NCI-H1694 (cell line): ENCODE results near the gene HDAC4.
"Not testable (repeated sequence)": the region's sequence is repeated elsewhere in the genome, so short reads cannot be mapped to it uniquely, and the experiment has no call there.

Experiments used
- DNase-seq: peaks from one replicate; lab custom pipeline; 2025; lab: John Stamatoyannopoulos, UW

Gene HDAC4

GRCh38 chr2:239086325-239087020 lies 314.3 kb downstream of the HDAC4 start:
- DNase-seq, result no peak

- no peak for DNase-seq
These were observed 315.4 kb downstream of the HDAC4 start for GRCh38 chr2:239085201-239085992.

GRCh38 chr2:239084007-239084406 lies 316.8 kb downstream of the HDAC4 start:
- DNase-seq, result no peak

- DNase-seq, result no peak
These were observed 318.4 kb downstream of the HDAC4 start for GRCh38 chr2:239082425-239082824.

- DNase-seq, result no peak
These were observed 319.2 kb downstream of the HDAC4 start for GRCh38 chr2:239081622-239082021.

- no peak for DNase-seq
These were observed 319.8 kb downstream of the HDAC4 start for GRCh38 chr2:239081046-239081445.

- no peak for DNase-seq
These were observed 321.0 kb downstream of the HDAC4 start for GRCh38 chr2:239079671-239080294.

- no peak for DNase-seq
These were observed 322.5 kb downstream of the HDAC4 start for GRCh38 chr2:239078128-239078924.

GRCh38 chr2:239077260-239077659 lies 323.6 kb downstream of the HDAC4 start:
- no peak for DNase-seq

- no peak for DNase-seq
These were observed 324.7 kb downstream of the HDAC4 start for GRCh38 chr2:239075918-239076758.

- DNase-seq, result no peak
These were observed 326.9 kb downstream of the HDAC4 start for GRCh38 chr2:239073745-239074530.

GRCh38 chr2:239073270-239073669 lies 327.6 kb downstream of the HDAC4 start:
- DNase-seq, result no peak

- DNase-seq, result no peak
These were observed 328.0 kb downstream of the HDAC4 start for GRCh38 chr2:239072786-239073185.

- no peak for DNase-seq
These were observed 330.4 kb downstream of the HDAC4 start for GRCh38 chr2:239070466-239070865.

GRCh38 chr2:239069362-239070333 lies 331.2 kb downstream of the HDAC4 start:
- DNase-seq, result not testable (repeated sequence)

GRCh38 chr2:239068411-239068810 lies 332.4 kb downstream of the HDAC4 start:
- no peak for DNase-seq

GRCh38 chr2:239067196-239067865 lies 333.5 kb downstream of the HDAC4 start:
- DNase-seq, result no peak

- DNase-seq, result no peak
These were observed 334.2 kb downstream of the HDAC4 start for GRCh38 chr2:239066597-239066996.

GRCh38 chr2:239065962-239066361 lies 334.9 kb downstream of the HDAC4 start:
- no peak for DNase-seq
